ENCODE measurements around the gene OTOA. TPM values are rescaled to one million over a fixed set of nuclear protein-coding genes. Genes with fewer than 3 reads are reported as not detected.
A peak's percentile ranks its signal among the peaks of the same experiment; 100 is the strongest.

The OTOA gene
- total and polyA plus RNA-seq, 2 of the 13 experiments (the other 11 are each of a cell fraction or from before 2014, with no cell fraction given) = 0.05 to 0.15 TPM

DNA sequence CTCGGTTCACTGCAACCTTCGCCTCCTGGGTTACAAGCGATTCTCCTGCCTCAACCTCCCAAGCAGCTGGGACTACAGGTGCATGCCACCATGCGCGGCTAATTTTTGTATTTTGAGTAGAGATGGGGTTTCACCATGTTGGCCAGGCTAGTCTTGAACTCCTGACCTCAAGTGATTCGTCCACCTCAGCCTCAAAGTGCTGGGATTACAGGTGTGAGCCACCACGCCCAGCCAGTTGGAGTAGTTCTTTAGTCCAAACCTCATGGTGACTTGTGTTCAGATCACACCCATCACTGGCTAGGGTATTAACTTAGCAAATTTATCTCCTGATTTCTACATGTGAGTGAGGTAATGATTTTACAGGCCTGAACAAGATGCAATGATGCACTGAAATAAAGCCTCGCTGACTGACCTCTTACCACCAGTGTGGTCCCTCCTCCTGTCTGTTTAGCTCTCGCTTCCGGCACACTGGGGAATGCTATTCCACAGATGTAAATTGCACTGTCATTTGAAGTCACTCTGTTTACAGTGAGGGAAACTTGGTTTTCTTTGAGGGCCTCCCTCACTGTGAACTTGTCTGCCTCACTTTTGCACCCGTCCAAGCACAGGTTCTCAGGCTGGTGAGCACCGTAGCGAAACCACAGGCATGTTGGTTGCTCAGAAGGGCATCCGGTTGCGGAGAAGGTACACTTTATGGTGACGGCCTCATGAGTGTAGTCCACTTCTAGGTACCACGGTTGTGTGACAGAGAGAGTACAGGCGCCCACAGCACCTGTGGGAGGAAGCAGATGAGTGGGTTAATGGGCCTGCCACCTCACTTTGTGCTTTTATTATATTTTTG lies 16.8 kb upstream of the OTOA start (continued):
- TF ChIP-seq, protein P1, sequence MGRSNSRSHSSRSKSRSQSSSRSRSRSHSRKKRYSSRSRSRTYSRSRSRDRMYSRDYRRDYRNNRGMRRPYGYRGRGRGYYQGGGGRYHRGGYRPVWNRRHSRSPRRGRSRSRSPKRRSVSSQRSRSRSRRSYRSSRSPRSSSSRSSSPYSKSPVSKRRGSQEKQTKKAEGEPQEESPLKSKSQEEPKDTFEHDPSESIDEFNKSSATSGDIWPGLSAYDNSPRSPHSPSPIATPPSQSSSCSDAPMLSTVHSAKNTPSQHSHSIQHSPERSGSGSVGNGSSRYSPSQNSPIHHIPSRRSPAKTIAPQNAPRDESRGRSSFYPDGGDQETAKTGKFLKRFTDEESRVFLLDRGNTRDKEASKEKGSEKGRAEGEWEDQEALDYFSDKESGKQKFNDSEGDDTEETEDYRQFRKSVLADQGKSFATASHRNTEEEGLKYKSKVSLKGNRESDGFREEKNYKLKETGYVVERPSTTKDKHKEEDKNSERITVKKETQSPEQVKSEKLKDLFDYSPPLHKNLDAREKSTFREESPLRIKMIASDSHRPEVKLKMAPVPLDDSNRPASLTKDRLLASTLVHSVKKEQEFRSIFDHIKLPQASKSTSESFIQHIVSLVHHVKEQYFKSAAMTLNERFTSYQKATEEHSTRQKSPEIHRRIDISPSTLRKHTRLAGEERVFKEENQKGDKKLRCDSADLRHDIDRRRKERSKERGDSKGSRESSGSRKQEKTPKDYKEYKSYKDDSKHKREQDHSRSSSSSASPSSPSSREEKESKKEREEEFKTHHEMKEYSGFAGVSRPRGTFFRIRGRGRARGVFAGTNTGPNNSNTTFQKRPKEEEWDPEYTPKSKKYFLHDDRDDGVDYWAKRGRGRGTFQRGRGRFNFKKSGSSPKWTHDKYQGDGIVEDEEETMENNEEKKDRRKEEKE (IDR thresholded peaks at IDR 0.05) = no peak
- TF ChIP-seq IRF2 (CRISPR knock-in tag; IDR thresholded peaks at IDR 0.05) = peak; percentile 9; the same call in 1 of the 2 replicates
- no peak for TF ChIP-seq RARA (CRISPR knock-in tag; IDR thresholded peaks at IDR 0.05)
- no peak for TF ChIP-seq TOPORS (CRISPR knock-in tag; IDR thresholded peaks at IDR 0.05)
- no peak for TF ChIP-seq ZFP82 (CRISPR knock-in tag; IDR thresholded peaks at IDR 0.05; ENCODE audit: borderline replicate concordance)
- no peak for TF ChIP-seq MXI1 (IDR thresholded peaks at IDR 0.05; ENCODE audit: borderline replicate concordance, low read depth, low read length)
- TF ChIP-seq, protein P2, sequence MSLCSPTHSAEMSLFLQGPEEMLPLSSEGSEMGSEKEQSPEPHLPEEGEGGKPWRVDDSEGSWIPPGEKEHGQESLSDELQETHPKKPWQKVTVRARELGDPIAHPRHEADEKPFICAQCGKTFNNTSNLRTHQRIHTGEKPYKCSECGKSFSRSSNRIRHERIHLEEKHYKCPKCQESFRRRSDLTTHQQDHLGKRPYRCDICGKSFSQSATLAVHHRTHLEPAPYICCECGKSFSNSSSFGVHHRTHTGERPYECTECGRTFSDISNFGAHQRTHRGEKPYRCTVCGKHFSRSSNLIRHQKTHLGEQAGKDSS (CRISPR knock-in tag; IDR thresholded peaks at IDR 0.05; ENCODE audit: borderline replicate concordance, low read depth) = peak; percentile 25; the same call in 1 of the 2 replicates
- TF ChIP-seq HDAC1 (CRISPR knock-in tag; IDR thresholded peaks at IDR 0.05) = no peak
- TF ChIP-seq ZNF768 (CRISPR knock-in tag; IDR thresholded peaks at IDR 0.05) = no peak
- TF ChIP-seq, protein P3, sequence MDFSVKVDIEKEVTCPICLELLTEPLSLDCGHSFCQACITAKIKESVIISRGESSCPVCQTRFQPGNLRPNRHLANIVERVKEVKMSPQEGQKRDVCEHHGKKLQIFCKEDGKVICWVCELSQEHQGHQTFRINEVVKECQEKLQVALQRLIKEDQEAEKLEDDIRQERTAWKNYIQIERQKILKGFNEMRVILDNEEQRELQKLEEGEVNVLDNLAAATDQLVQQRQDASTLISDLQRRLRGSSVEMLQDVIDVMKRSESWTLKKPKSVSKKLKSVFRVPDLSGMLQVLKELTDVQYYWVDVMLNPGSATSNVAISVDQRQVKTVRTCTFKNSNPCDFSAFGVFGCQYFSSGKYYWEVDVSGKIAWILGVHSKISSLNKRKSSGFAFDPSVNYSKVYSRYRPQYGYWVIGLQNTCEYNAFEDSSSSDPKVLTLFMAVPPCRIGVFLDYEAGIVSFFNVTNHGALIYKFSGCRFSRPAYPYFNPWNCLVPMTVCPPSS (IDR thresholded peaks at IDR 0.05) = no peak
- no peak for TF ChIP-seq EEA1 (CRISPR knock-in tag; IDR thresholded peaks at IDR 0.05; ENCODE audit: borderline replicate concordance)
- TF ChIP-seq, protein P4, sequence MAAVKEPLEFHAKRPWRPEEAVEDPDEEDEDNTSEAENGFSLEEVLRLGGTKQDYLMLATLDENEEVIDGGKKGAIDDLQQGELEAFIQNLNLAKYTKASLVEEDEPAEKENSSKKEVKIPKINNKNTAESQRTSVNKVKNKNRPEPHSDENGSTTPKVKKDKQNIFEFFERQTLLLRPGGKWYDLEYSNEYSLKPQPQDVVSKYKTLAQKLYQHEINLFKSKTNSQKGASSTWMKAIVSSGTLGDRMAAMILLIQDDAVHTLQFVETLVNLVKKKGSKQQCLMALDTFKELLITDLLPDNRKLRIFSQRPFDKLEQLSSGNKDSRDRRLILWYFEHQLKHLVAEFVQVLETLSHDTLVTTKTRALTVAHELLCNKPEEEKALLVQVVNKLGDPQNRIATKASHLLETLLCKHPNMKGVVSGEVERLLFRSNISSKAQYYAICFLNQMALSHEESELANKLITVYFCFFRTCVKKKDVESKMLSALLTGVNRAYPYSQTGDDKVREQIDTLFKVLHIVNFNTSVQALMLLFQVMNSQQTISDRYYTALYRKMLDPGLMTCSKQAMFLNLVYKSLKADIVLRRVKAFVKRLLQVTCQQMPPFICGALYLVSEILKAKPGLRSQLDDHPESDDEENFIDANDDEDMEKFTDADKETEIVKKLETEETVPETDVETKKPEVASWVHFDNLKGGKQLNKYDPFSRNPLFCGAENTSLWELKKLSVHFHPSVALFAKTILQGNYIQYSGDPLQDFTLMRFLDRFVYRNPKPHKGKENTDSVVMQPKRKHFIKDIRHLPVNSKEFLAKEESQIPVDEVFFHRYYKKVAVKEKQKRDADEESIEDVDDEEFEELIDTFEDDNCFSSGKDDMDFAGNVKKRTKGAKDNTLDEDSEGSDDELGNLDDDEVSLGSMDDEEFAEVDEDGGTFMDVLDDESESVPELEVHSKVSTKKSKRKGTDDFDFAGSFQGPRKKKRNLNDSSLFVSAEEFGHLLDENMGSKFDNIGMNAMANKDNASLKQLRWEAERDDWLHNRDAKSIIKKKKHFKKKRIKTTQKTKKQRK (IDR thresholded peaks at IDR 0.05; ENCODE audit: low read length) = no peak
- TF ChIP-seq, protein P5, sequence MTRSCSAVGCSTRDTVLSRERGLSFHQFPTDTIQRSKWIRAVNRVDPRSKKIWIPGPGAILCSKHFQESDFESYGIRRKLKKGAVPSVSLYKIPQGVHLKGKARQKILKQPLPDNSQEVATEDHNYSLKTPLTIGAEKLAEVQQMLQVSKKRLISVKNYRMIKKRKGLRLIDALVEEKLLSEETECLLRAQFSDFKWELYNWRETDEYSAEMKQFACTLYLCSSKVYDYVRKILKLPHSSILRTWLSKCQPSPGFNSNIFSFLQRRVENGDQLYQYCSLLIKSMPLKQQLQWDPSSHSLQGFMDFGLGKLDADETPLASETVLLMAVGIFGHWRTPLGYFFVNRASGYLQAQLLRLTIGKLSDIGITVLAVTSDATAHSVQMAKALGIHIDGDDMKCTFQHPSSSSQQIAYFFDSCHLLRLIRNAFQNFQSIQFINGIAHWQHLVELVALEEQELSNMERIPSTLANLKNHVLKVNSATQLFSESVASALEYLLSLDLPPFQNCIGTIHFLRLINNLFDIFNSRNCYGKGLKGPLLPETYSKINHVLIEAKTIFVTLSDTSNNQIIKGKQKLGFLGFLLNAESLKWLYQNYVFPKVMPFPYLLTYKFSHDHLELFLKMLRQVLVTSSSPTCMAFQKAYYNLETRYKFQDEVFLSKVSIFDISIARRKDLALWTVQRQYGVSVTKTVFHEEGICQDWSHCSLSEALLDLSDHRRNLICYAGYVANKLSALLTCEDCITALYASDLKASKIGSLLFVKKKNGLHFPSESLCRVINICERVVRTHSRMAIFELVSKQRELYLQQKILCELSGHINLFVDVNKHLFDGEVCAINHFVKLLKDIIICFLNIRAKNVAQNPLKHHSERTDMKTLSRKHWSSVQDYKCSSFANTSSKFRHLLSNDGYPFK (CRISPR knock-in tag; IDR thresholded peaks at IDR 0.05; ENCODE audit: borderline replicate concordance) = no peak
- TF ChIP-seq CBX5 (CRISPR knock-in tag; IDR thresholded peaks at IDR 0.05; ENCODE audit: borderline replicate concordance) = no peak
- no peak for TF ChIP-seq ZNF891 (CRISPR knock-in tag; IDR thresholded peaks at IDR 0.05)
- TF ChIP-seq, protein P6, sequence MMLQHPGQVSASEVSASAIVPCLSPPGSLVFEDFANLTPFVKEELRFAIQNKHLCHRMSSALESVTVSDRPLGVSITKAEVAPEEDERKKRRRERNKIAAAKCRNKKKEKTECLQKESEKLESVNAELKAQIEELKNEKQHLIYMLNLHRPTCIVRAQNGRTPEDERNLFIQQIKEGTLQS (CRISPR knock-in tag; IDR thresholded peaks at IDR 0.05) = no peak
- no peak for TF ChIP-seq SATB2 (CRISPR knock-in tag; IDR thresholded peaks at IDR 0.05)
